ENCODE results near the gene NEURL1. TPM values are rescaled to one million over a fixed set of nuclear protein-coding genes. Genes with fewer than 3 reads are reported as not detected.

Gene NEURL1
- total and polyA plus RNA-seq, 2 donors (not counting 3 experiments of a cell fraction or from before 2014, with no cell fraction given) = 0.06 to 0.22 TPM

DNA sequence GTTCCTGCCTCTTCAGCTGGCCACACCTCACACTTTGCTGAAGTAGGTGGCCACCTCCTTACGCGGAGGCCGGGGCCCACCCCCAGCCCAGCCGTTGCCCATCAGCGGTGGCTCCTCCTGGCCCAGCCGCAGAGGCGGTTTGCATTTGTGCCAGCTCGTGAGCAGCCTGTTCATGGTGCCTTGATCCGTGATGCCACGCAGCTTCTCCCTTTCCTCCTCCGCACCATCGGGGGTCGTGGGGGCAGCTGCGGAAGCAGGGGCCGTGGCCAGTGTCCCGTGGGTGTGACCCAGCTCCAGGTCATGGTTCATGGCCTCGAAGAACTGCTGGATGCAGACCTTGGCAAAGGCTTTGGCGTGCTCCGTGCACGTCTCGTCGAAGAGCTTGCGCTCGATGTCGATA, 38.3 kb upstream of the NEURL1 start:
- Histone ChIP-seq H3K9ac (replicated peaks; ENCODE audit: extremely low read depth, insufficient read depth, low read length) (no peak overlapping the region), H3K4me3 (replicated peaks in 1 of 3; ENCODE audit: insufficient read depth in 1 of 3, low read depth in 1 of 3, low read length in 3 of 3) (no peak overlapping the region), H3K9me1 (replicated peaks; ENCODE audit: control insufficient read depth, extremely low read depth, insufficient read depth, low read length) (no peaks in the 10 kb centered on the region), H3K9me3 (replicated peaks; ENCODE audit: control insufficient read depth, insufficient read depth, low read length) (no peaks in the 10 kb centered on the region), H2AFZ (ENCODE audit: low read depth, low read length) (no peak overlapping the region), H3K36me3 (ENCODE audit: control insufficient read depth in 2 of 2, extremely low read depth in 1 of 2, insufficient read depth in 2 of 2, low read length in 2 of 2) (no peaks in the 10 kb centered on the region), H3K4me1 (ENCODE audit: control insufficient read depth, extremely low read depth, insufficient read depth, low read length) (peaks cover 22% of the 10 kb centered on the region), H3K79me2 (ENCODE audit: control insufficient read depth, insufficient read depth, low read length) (no peaks in the 10 kb centered on the region), H4K20me1 (replicated peaks; ENCODE audit: control insufficient read depth, extremely low read depth, insufficient read depth, low read length) (no peaks in the 10 kb centered on the region), H3K27me3 (ENCODE audit: control insufficient read depth in 2 of 2, insufficient read depth in 2 of 2, low read length in 2 of 2) (no peaks in the 10 kb centered on the region), H3K27ac (ENCODE audit: insufficient read depth, low read depth, low read length) (no peak overlapping the region), H3K4me2 (ENCODE audit: insufficient read depth, low read length) (no peak overlapping the region)
- no peak for FAIRE-seq
- DNase-seq (ENCODE audit: low read depth, low spot score) = no peak
- ChIA-PET CTCF (no interaction called here), POLR2A (no interaction called here)
- dilution Hi-C loops (cut with MboI; ENCODE audit: extremely low pct_ligation_motif_present, low sequenced_read_pairs) = no loop called here
- TF ChIP-seq, protein P1, sequence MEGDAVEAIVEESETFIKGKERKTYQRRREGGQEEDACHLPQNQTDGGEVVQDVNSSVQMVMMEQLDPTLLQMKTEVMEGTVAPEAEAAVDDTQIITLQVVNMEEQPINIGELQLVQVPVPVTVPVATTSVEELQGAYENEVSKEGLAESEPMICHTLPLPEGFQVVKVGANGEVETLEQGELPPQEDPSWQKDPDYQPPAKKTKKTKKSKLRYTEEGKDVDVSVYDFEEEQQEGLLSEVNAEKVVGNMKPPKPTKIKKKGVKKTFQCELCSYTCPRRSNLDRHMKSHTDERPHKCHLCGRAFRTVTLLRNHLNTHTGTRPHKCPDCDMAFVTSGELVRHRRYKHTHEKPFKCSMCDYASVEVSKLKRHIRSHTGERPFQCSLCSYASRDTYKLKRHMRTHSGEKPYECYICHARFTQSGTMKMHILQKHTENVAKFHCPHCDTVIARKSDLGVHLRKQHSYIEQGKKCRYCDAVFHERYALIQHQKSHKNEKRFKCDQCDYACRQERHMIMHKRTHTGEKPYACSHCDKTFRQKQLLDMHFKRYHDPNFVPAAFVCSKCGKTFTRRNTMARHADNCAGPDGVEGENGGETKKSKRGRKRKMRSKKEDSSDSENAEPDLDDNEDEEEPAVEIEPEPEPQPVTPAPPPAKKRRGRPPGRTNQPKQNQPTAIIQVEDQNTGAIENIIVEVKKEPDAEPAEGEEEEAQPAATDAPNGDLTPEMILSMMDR (IDR thresholded peaks at IDR 0.05; ENCODE audit: extremely low read depth in 1 of 2, insufficient read depth in 1 of 2, low read depth in 1 of 2, low read length in 2 of 2) = no peak
- TF ChIP-seq FOS (IDR thresholded peaks at IDR 0.05; ENCODE audit: borderline replicate concordance, insufficient read depth, low read length) (no peak), POLR2A (IDR thresholded peaks at IDR 0.05; ENCODE audit: low read depth, low read length) (no peak), POLR2AphosphoS5 (IDR thresholded peaks at IDR 0.05; ENCODE audit: insufficient read depth, low read depth, low read length) (no peak), JUN (IDR thresholded peaks at IDR 0.05; ENCODE audit: borderline replicate concordance, insufficient read depth, insufficient read length, low read depth) (no peak), EZH2 (IDR thresholded peaks at IDR 0.05; ENCODE audit: borderline replicate concordance, low read depth, low read length, severe bottlenecking) (no peak), GATA2 (IDR thresholded peaks at IDR 0.05; ENCODE audit: insufficient read depth, insufficient read length, low read depth, low read length) (no peak), MYC (IDR thresholded peaks at IDR 0.05; ENCODE audit: low read depth, low read length) (no peak)
- TF ChIP-seq, protein P2, sequence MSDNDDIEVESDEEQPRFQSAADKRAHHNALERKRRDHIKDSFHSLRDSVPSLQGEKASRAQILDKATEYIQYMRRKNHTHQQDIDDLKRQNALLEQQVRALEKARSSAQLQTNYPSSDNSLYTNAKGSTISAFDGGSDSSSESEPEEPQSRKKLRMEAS (IDR thresholded peaks at IDR 0.05; ENCODE audit: insufficient read depth, insufficient read length) = no peak
- BruUV-seq (replicated peaks) = no TSS peak
- intact Hi-C loops (cut with micrococcal nuclease) = no loop called here

All from endothelial cell of umbilical vein (primary cell).